Body of pancreas (tissue), 4 donors: ENCODE measurements around the gene MVB12B.

ENCODE experiments used
- CTCF ChIP-seq, 7 experiments: fragments of 450-650 bp in 4 of 7; fragments of 200-600 bp in 3 of 7; sonication (generic) in 3 of 7; IDR thresholded peaks; one replicate each; pipeline ENCODE4 v1.5.1; 2016 to 2019; ENCODE audit warnings: antibody characterized with exemption in 7 of 7
- POLR2A ChIP-seq, 3 donors: fragments of 450-650 bp; IDR thresholded peaks; one replicate each; pipeline ENCODE4 v1.6.1; 2016; ENCODE audit warnings: antibody characterized with exemption in 3 of 3, mild to moderate bottlenecking in 2 of 3

GRCh38 chr9:126443144-126443543 lies 116.5 kb downstream of the MVB12B start:
- TF ChIP-seq POLR2A (IDR thresholded peaks at IDR 0.05), result no peak
- no peak for TF ChIP-seq CTCF (IDR thresholded peaks at IDR 0.05)
